ENCODE results near the gene OPCML. TPM values are rescaled to one million over a fixed set of nuclear protein-coding genes. Genes with fewer than 3 reads are reported as not detected.

The OPCML gene
- total and polyA plus RNA-seq, 2 of the 13 experiments (the other 11 are each of a cell fraction or from before 2014, with no cell fraction given), result not detected

DNA sequence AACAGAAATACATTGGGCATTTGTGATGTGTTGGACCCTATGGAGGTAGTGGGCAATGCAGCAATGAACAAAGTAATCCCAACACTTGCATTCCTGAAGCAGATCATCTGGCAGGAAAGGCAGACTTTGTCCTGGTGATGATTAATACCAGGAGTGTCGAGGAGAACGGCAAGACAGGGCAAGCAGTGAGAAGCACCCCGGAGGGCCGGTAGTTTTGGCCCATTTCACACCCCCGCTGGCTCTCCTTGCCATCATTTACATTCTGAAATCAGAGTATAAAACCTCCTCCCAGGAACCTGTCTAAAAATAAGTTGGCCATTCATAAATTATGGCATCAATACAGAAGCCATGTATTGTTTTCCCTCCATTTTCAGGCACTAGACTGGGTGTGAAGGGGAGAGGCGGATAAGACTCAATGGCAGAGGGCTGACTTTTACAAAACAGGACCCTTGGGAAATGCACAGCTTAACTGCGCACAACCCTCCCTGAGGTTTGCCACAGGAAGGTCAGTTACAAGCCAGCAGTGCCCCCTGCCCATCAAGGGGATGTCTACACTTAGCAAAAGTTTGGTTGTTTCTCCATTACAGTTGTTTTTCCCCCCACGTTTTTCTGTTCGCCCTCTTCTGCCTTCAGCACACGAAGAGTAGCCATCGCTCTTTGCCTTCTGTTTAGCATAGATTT is 55.6 kb downstream of the OPCML start:
- no peak overlapping the region for H3K4me2 ChIP-seq (ENCODE audit: low read depth, low read length)
- 13% methylated on average over 11 of the region's 11 CpGs for WGBS (ENCODE audit: low lambda C conversion rate)
- intact Hi-C loops (cut with micrococcal nuclease; ENCODE audit: unreplicated experiment) (no loop called here), in situ Hi-C loops (cut with HindIII; ENCODE audit: extremely low pct_ligation_motif_present, low pct_unique_long_range_greater_than_20kb) (no loop called here)
- no peaks in the 10 kb centered on the region for H4K20me1 ChIP-seq (ENCODE audit: insufficient read depth, low read length)
- no peaks in the 10 kb centered on the region for H3K79me2 ChIP-seq (ENCODE audit: insufficient read depth, low read length)
- ATAC-seq, result no peak
- no peaks in the 10 kb centered on the region; a peak in 1 of 5 replicates for H3K27me3 ChIP-seq (ENCODE audit: control insufficient read depth in 1 of 2, insufficient read depth in 2 of 2, low read length in 2 of 2)
- no peak overlapping the region for H3K27ac ChIP-seq (ENCODE audit: extremely low read length, insufficient read depth, low read length)
- no peak overlapping the region for H3K4me3 ChIP-seq (replicated peaks in 1 of 3; ENCODE audit: insufficient read depth in 1 of 3, low read depth in 2 of 3, low read length in 3 of 3)
- no peaks in the 10 kb centered on the region for H3K4me1 ChIP-seq (ENCODE audit: insufficient read depth, low read length)
- POLR2A ChIA-PET, result no interaction called here
- no peak for FAIRE-seq
- no peak overlapping the region for H3K9ac ChIP-seq (ENCODE audit: insufficient read depth, low read depth, low read length)
- CTCF ChIA-PET (ENCODE audit: low intra/inter-chr PET ratio, low total read pairs), result interaction anchor here (0.9 kb wide), 1 partner anchor 342 kb away, joined by 3 read pairs; no protein-coding TSS in a partner anchor
- H2AFZ ChIP-seq (ENCODE audit: low read length), result no peak overlapping the region
- no TSS peak for BruUV-seq (replicated peaks)
- H3K9me3 ChIP-seq (ENCODE audit: low read length), result no peaks in the 10 kb centered on the region
- no peak for DNase-seq (ENCODE audit: low spot score)
- H3K36me3 ChIP-seq (replicated peaks in 1 of 2; ENCODE audit: control insufficient read depth in 1 of 2, insufficient read depth in 2 of 2, low read length in 2 of 2), result no peaks in the 10 kb centered on the region
- no peak for TF ChIP-seq CHCHD3 (CRISPR knock-in tag; IDR thresholded peaks at IDR 0.05)
- TF ChIP-seq ADNP (CRISPR knock-in tag; IDR thresholded peaks at IDR 0.05), result no peak
- no peak for TF ChIP-seq SOX6 (IDR thresholded peaks at IDR 0.05)
- no peak for TF ChIP-seq SOX6 (CRISPR knock-in tag; IDR thresholded peaks at IDR 0.05)
- TF ChIP-seq MTF1 (CRISPR knock-in tag; IDR thresholded peaks at IDR 0.05), result no peak
- TF ChIP-seq ZSCAN5A (CRISPR knock-in tag; IDR thresholded peaks at IDR 0.05; ENCODE audit: borderline replicate concordance), result no peak
- TF ChIP-seq GPN1 (CRISPR knock-in tag; IDR thresholded peaks at IDR 0.05; ENCODE audit: borderline replicate concordance), result no peak
- TF ChIP-seq, protein P1, sequence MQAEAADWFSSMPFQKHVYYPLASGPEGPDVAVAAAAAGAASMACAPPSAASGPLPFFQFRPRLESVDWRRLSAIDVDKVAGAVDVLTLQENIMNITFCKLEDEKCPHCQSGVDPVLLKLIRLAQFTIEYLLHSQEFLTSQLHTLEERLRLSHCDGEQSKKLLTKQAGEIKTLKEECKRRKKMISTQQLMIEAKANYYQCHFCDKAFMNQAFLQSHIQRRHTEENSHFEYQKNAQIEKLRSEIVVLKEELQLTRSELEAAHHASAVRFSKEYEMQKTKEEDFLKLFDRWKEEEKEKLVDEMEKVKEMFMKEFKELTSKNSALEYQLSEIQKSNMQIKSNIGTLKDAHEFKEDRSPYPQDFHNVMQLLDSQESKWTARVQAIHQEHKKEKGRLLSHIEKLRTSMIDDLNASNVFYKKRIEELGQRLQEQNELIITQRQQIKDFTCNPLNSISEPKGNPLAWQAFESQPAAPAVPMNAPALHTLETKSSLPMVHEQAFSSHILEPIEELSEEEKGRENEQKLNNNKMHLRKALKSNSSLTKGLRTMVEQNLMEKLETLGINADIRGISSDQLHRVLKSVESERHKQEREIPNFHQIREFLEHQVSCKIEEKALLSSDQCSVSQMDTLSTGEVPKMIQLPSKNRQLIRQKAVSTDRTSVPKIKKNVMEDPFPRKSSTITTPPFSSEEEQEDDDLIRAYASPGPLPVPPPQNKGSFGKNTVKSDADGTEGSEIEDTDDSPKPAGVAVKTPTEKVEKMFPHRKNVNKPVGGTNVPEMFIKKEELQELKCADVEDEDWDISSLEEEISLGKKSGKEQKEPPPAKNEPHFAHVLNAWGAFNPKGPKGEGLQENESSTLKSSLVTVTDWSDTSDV (CRISPR knock-in tag; IDR thresholded peaks at IDR 0.05), result no peak
- TF ChIP-seq ZNF704 (CRISPR knock-in tag; IDR thresholded peaks at IDR 0.05; ENCODE audit: borderline replicate concordance), result no peak
- TF ChIP-seq RARG (CRISPR knock-in tag; IDR thresholded peaks at IDR 0.05; ENCODE audit: low read depth), result no peak
- TF ChIP-seq SKI (IDR thresholded peaks at IDR 0.05; ENCODE audit: partially characterized antibody), result no peak
- TF ChIP-seq DBP (CRISPR knock-in tag; IDR thresholded peaks at IDR 0.05; ENCODE audit: not compliant biosample characterization), result no peak
- no peak for TF ChIP-seq ZNF510 (CRISPR knock-in tag; IDR thresholded peaks at IDR 0.05; ENCODE audit: low read depth)
- TF ChIP-seq, protein P2, sequence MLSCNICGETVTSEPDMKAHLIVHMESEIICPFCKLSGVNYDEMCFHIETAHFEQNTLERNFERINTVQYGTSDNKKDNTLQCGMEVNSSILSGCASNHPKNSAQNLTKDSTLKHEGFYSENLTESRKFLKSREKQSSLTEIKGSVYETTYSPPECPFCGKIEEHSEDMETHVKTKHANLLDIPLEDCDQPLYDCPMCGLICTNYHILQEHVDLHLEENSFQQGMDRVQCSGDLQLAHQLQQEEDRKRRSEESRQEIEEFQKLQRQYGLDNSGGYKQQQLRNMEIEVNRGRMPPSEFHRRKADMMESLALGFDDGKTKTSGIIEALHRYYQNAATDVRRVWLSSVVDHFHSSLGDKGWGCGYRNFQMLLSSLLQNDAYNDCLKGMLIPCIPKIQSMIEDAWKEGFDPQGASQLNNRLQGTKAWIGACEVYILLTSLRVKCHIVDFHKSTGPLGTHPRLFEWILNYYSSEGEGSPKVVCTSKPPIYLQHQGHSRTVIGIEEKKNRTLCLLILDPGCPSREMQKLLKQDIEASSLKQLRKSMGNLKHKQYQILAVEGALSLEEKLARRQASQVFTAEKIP (CRISPR knock-in tag; IDR thresholded peaks at IDR 0.05; ENCODE audit: borderline replicate concordance), result no peak
- TF ChIP-seq ZMYM4 (CRISPR knock-in tag; IDR thresholded peaks at IDR 0.05), result no peak

All from HepG2 (cell line).